Measurements from ENCODE around the gene SND1. TPM values are rescaled to one million over a fixed set of nuclear protein-coding genes. Genes with fewer than 3 reads are reported as not detected.

Gene SND1
- total RNA-seq, 1 donor from 2014 or later: 232 TPM

GRCh38 chr7:127713006-127713405 is 61.0 kb downstream of the SND1 start:
- Histone ChIP-seq H3K27me3 (ENCODE audit: control insufficient read depth, insufficient read depth, low read length) (no peaks in the 10 kb centered on the region), H3K4me3 (ENCODE audit: low read depth, low read length) (no peak overlapping the region), H3K36me3 (ENCODE audit: control insufficient read depth, insufficient read depth, low read length) (peaks cover 16% of the 10 kb centered on the region)
- DNase-seq (ENCODE audit: low read depth) (no peak), FAIRE-seq (no peak)
- TF ChIP-seq CTCF (IDR thresholded peaks at IDR 0.05; ENCODE audit: insufficient read depth, low read length, severe bottlenecking): no peak

GRCh38 chr7:127713758-127714157 is 61.8 kb downstream of the SND1 start:
- no peak overlapping the region for H3K4me3 ChIP-seq (ENCODE audit: low read depth, low read length)
- no peak for TF ChIP-seq CTCF (IDR thresholded peaks at IDR 0.05; ENCODE audit: insufficient read depth, low read length, severe bottlenecking)
- peaks cover 14% of the 10 kb centered on the region for H3K36me3 ChIP-seq (ENCODE audit: control insufficient read depth, insufficient read depth, low read length)
- FAIRE-seq (peak; percentile 23), DNase-seq (ENCODE audit: low read depth) (no peak)
- no peaks in the 10 kb centered on the region for H3K27me3 ChIP-seq (ENCODE audit: control insufficient read depth, insufficient read depth, low read length)

GRCh38 chr7:127715272-127715671 is 63.3 kb downstream of the SND1 start:
- TF ChIP-seq CTCF (IDR thresholded peaks at IDR 0.05; ENCODE audit: insufficient read depth, low read length, severe bottlenecking): no peak
- FAIRE-seq (no peak), DNase-seq (ENCODE audit: low read depth) (no peak)
- Histone ChIP-seq H3K27me3 (ENCODE audit: control insufficient read depth, insufficient read depth, low read length) (no peaks in the 10 kb centered on the region), H3K36me3 (ENCODE audit: control insufficient read depth, insufficient read depth, low read length) (peaks cover 7% of the 10 kb centered on the region), H3K4me3 (ENCODE audit: low read depth, low read length) (no peak overlapping the region)

- H3K36me3 ChIP-seq (ENCODE audit: control insufficient read depth, insufficient read depth, low read length): peaks cover 8% of the 10 kb centered on the region
- H3K27me3 ChIP-seq (ENCODE audit: control insufficient read depth, insufficient read depth, low read length): no peaks in the 10 kb centered on the region
- FAIRE-seq (no peak), DNase-seq (ENCODE audit: low read depth) (no peak)
- no peak overlapping the region for H3K4me3 ChIP-seq (ENCODE audit: low read depth, low read length)
- no peak for TF ChIP-seq CTCF (IDR thresholded peaks at IDR 0.05; ENCODE audit: insufficient read depth, low read length, severe bottlenecking)
These were observed 63.9 kb downstream of the SND1 start for GRCh38 chr7:127715901-127716300.

- DNase-seq (ENCODE audit: low read depth) (peak; percentile 10), FAIRE-seq (no peak)
- H3K36me3 ChIP-seq (ENCODE audit: control insufficient read depth, insufficient read depth, low read length): peaks cover 8% of the 10 kb centered on the region
- H3K27me3 ChIP-seq (ENCODE audit: control insufficient read depth, insufficient read depth, low read length): no peaks in the 10 kb centered on the region
- no peak overlapping the region for H3K4me3 ChIP-seq (ENCODE audit: low read depth, low read length)
- TF ChIP-seq CTCF (IDR thresholded peaks at IDR 0.05; ENCODE audit: insufficient read depth, low read length, severe bottlenecking): no peak
These were observed 65.7 kb downstream of the SND1 start for GRCh38 chr7:127717502-127718339.

- Histone ChIP-seq H3K27me3 (ENCODE audit: control insufficient read depth, insufficient read depth, low read length) (no peaks in the 10 kb centered on the region), H3K36me3 (ENCODE audit: control insufficient read depth, insufficient read depth, low read length) (peaks cover 8% of the 10 kb centered on the region), H3K4me3 (ENCODE audit: low read depth, low read length) (no peak overlapping the region)
- TF ChIP-seq CTCF (IDR thresholded peaks at IDR 0.05; ENCODE audit: insufficient read depth, low read length, severe bottlenecking): no peak
- DNase-seq (ENCODE audit: low read depth) (no peak), FAIRE-seq (no peak)
These were observed 66.3 kb downstream of the SND1 start for GRCh38 chr7:127718340-127718679.

Measured in bronchial epithelial cell (primary cell).